Epithelial cell of proximal tubule (primary cell): ENCODE data around the gene CCDC24. TPM values are rescaled to one million over a fixed set of nuclear protein-coding genes. Genes with fewer than 3 reads are reported as not detected.

Experiments used
- DNase-seq: peaks from one replicate; pipeline ENCODE4 v3.0.0-alpha.2; 2011; ENCODE audit warnings: low read depth
- H3K4me3 ChIP-seq: 2 replicates; pipeline ENCODE4 v1.5.1; 2011; ENCODE audit warnings: low read depth, mild to moderate bottlenecking, low read length
- total RNA-seq: library from RNA; depleted of rRNA; stranded (reverse); fragments of >200 nt; gene quantifications from 2 replicates; pipeline ENCODE4 v1.2.3, GENCODE V29; 2015
- TF ChIP-seq, protein P1 (sequence below): conservative IDR thresholded peaks from 2 replicates; pipeline ENCODE4 v1.5.1; 2012; ENCODE audit warnings: low read depth, mild to moderate bottlenecking, low read length

The CCDC24 gene
- total RNA-seq, 1 donor from 2014 or later, result 6.6 TPM

DNA sequence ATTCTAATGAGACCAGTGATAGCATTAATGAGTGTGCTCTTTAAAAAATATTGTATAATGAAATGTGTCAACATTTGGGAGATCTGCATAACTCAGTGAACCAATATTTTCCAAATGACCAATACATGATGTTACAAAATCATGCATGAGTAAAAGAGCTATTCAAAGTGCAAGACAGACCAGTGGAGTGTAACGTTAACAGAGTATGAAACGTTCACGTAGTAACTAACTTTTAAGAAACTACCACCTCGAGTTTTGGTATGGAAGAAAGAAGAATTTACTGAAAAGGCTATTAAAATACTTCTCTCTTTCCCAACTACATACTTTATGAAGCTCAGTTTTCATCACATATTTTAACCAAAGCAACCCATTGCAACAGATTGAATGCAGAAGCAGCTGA lies 49.4 kb downstream of the CCDC24 start:
- no peak for DNase-seq
- TF ChIP-seq, protein P1, sequence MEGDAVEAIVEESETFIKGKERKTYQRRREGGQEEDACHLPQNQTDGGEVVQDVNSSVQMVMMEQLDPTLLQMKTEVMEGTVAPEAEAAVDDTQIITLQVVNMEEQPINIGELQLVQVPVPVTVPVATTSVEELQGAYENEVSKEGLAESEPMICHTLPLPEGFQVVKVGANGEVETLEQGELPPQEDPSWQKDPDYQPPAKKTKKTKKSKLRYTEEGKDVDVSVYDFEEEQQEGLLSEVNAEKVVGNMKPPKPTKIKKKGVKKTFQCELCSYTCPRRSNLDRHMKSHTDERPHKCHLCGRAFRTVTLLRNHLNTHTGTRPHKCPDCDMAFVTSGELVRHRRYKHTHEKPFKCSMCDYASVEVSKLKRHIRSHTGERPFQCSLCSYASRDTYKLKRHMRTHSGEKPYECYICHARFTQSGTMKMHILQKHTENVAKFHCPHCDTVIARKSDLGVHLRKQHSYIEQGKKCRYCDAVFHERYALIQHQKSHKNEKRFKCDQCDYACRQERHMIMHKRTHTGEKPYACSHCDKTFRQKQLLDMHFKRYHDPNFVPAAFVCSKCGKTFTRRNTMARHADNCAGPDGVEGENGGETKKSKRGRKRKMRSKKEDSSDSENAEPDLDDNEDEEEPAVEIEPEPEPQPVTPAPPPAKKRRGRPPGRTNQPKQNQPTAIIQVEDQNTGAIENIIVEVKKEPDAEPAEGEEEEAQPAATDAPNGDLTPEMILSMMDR, result no peak
- no peak overlapping the region for H3K4me3 ChIP-seq

DNA sequence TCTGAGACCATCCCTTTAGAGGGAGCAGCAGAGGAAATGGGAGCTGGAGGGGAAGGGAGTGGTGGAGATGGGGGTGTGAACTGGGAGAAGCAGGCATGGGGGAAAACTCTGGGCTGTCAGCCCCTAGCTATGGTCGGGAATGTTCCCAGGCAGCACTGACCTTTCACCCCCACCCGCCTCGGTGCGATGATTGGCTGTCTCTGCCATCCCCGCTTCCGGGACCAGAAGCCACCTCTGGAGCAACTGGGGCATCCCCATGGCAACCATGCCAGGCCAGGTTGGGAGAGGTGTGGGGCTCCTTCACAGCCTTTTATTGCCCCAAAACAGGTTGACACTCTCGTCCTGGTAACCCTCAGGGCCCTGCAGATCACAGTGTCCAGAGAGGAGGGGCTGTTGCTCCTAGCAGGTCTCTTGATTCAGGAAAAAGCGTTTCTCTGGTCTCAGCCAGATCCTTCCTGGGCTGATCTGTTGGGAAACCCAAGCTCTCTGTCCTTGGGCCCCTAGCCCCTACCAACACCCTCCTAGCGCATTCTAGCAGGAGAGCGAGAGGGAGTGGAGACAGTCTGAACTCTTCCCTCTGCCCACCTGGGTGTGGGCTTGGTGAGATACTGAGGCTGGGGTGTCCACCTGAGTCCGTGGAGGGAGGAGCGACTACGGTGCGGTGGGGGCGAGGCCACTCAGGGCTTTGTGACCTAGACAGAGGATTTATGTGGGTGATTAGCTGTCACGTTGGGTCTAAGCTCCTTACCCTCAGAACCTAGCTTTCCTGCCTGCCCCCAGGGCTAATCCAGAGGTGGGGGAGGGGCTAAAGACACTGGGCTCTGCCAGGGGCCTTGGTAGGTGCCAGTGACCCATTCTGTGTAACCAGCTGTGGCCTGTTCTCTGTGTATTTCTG lies 52.0 kb downstream of the CCDC24 start:
- DNase-seq, result no peak
- TF ChIP-seq, protein P1, result no peak
- no peak overlapping the region for H3K4me3 ChIP-seq

DNA sequence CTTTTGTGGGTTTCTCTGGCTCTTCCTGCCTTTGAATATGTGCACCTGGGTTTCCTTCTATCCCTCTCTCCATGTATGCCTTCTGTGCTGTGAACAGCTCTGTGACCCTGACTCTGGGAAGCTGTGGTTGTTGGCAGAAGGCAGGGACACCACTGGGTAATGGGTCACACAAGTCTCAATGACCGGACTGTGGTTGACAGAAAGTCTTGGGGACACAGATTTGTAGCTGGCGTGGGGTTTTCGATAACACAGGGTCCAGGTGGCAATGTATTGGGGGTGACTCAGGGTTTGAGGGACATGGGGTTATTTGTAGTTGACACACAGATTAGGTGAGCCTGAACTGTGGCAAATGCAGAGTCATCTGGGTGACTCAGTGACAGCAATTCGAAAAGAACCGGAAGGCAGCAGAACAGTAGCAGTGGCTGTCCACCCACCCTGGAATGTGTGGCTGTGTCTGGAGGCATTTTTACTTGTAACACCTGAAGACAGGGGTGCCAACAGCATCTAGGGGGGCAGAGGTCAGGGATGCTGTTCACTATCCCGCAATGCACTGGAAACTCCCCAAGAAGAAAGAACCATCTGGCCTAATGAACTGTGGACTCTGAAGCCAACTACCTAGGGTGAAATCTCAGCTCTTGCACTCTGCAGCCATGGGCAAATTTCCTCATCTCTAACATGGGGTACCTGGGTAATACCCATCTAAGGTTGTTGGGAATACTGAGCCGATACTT lies 52.8 kb downstream of the CCDC24 start:
- TF ChIP-seq, protein P1, result no peak
- H3K4me3 ChIP-seq, result no peak overlapping the region
- DNase-seq, result no peak

- TF ChIP-seq, protein P1, result no peak
- no peak overlapping the region for H3K4me3 ChIP-seq
- no peak for DNase-seq
These were observed 53.7 kb downstream of the CCDC24 start for GRCh38 chr1:44045064-44045463.

Other genes with a start within 250 kb of the CCDC24 start
- gene ARTN, start 57.8 kb upstream of the CCDC24 start, total RNA-seq, result 2.0 and 14.1 TPM in 2 replicates
- 16.6 and 28.7 TPM in 2 replicates for gene IPO13, start 44.6 kb upstream of the CCDC24 start, total RNA-seq
- 29.5 and 48.5 TPM in 2 replicates for gene DPH2, start 21.6 kb upstream of the CCDC24 start, total RNA-seq
- 139 and 262 TPM in 2 replicates for gene ATP6V0B, start 16.6 kb upstream of the CCDC24 start, total RNA-seq
- gene B4GALT2, start 12.4 kb upstream of the CCDC24 start, total RNA-seq, result 69.5 and 105 TPM in 2 replicates
- gene SLC6A9, start 39.9 kb downstream of the CCDC24 start, total RNA-seq, result 1.3 and 4.1 TPM in 2 replicates
- not detected in 2 replicates for gene KLF17, start 127.2 kb downstream of the CCDC24 start, total RNA-seq
- not detected in 2 replicates for gene KLF18, start 150.0 kb downstream of the CCDC24 start, total RNA-seq
- 39.3 and 49.4 TPM in 2 replicates for gene DMAP1, start 221.9 kb downstream of the CCDC24 start, total RNA-seq